GM23338 (cell line): ENCODE data around the gene ZNF80. TPM values are rescaled to one million over a fixed set of nuclear protein-coding genes. Genes with fewer than 3 reads are reported as not detected.
"Not testable (repeated sequence)": the region's sequence is repeated elsewhere in the genome, so short reads cannot be mapped to it uniquely, and the experiment has no call there.

Source experiments
- ATAC-seq: fragments of 200-7000 bp; cut with Tn5 transposase; 3 replicates; pipeline ENCODE4 v1.9.1; 2020
- DNase-seq: peaks from one replicate; pipeline ENCODE4 v3.0.0-alpha.2; 2015; ENCODE audit warnings: low spot score
- H2AFZ ChIP-seq: fragments of 200-600 bp; sonication (generic); 2 replicates; pipeline ENCODE4 v1.8.0; 2016; ENCODE audit warnings: antibody characterized with exemption, mild to moderate bottlenecking, moderate library complexity
- H3F3A ChIP-seq: fragments of 200-600 bp; sonication (generic); replicated peaks from 2 replicates; pipeline ENCODE4 v1.8.0; 2017; ENCODE audit warnings: antibody characterized with exemption, mixed run types, low read depth
- H3K27ac ChIP-seq: fragments of 200-600 bp; sonication (generic); 2 replicates; pipeline ENCODE4 v1.6.1; 2016; ENCODE audit warnings: low read depth
- H3K27me3 ChIP-seq: fragments of 200-600 bp; sonication (generic); 2 replicates; pipeline ENCODE4 v1.8.0; 2016; ENCODE audit warnings: mild to moderate bottlenecking, mixed run types, moderate library complexity; ENCODE audit not compliant: insufficient read depth
- H3K36me3 ChIP-seq: fragments of 200-600 bp; sonication (generic); 2 replicates; pipeline ENCODE4 v1.8.0; 2016; ENCODE audit warnings: mild to moderate bottlenecking; ENCODE audit not compliant: insufficient read depth
- H3K4me1 ChIP-seq: fragments of 200-600 bp; sonication (generic); 2 replicates; pipeline ENCODE4 v1.8.0; 2016; ENCODE audit warnings: mild to moderate bottlenecking, moderate library complexity; ENCODE audit not compliant: insufficient read depth
- H3K4me2 ChIP-seq: fragments of 200-600 bp; sonication (generic); 2 replicates; pipeline ENCODE4 v1.7.1; 2017; ENCODE audit warnings: mixed run types
- H3K4me3 ChIP-seq: fragments of 200-600 bp; sonication (generic); 2 replicates; pipeline ENCODE4 v1.6.1; 2016; ENCODE audit warnings: mixed run types
- H3K79me2 ChIP-seq: fragments of 200-600 bp; sonication (generic); replicated peaks from 2 replicates; pipeline ENCODE4 v1.8.0; 2017; ENCODE audit warnings: mild to moderate bottlenecking; ENCODE audit not compliant: insufficient read depth
- H3K9me2 ChIP-seq: fragments of 200-600 bp; sonication (generic); 2 replicates; pipeline ENCODE4 v1.8.0; 2017; ENCODE audit not compliant: insufficient read depth
- H4K20me1 ChIP-seq: fragments of 200-600 bp; sonication (generic); replicated peaks from 2 replicates; pipeline ENCODE4 v1.8.0; 2017; ENCODE audit warnings: mild to moderate bottlenecking; ENCODE audit not compliant: insufficient read depth
- H3K27ac Mint-ChIP-seq: 2 replicates; pipeline ENCODE4 v1.8.0; 2020; ENCODE audit warnings: inconsistent platforms, mild to moderate bottlenecking, moderate library complexity, mixed read lengths
- H3K27me3 Mint-ChIP-seq: 3 replicates; pipeline ENCODE4 v1.8.0; 2022; ENCODE audit warnings: low read depth, mild to moderate bottlenecking, moderate library complexity, mixed read lengths, inconsistent platforms; ENCODE audit not compliant: insufficient read depth, poor library complexity
- H3K36me3 Mint-ChIP-seq: 3 replicates; pipeline ENCODE4 v1.8.0; 2021; ENCODE audit warnings: low read depth, mild to moderate bottlenecking, inconsistent platforms, moderate library complexity, mixed read lengths
- H3K4me1 Mint-ChIP-seq: 3 replicates; pipeline ENCODE4 v1.8.0; 2020; ENCODE audit warnings: mild to moderate bottlenecking, inconsistent platforms, mixed read lengths
- H3K4me3 Mint-ChIP-seq: 3 replicates; pipeline ENCODE4 v1.8.0; 2021; ENCODE audit warnings: moderate library complexity, mild to moderate bottlenecking, inconsistent platforms, mixed read lengths
- H3K9me3 Mint-ChIP-seq: 3 replicates; pipeline ENCODE4 v1.8.0; 2020; ENCODE audit warnings: moderate library complexity, mild to moderate bottlenecking, inconsistent platforms, mixed read lengths
- CREB1 ChIP-seq: fragments of 250-450 bp; sonication (Bioruptor Pico); IDR thresholded peaks from 2 replicates; pipeline ENCODE4 v1.5.0; 2020; ENCODE audit warnings: low read depth, mild to moderate bottlenecking, moderate library complexity
- ETS1 ChIP-seq: IDR thresholded peaks from 2 replicates; pipeline ENCODE4 v1.6.1; 2016; ENCODE audit warnings: antibody characterized with exemption
- EZH2phosphoT487 ChIP-seq: fragments of 200-600 bp; sonication (generic); IDR thresholded peaks from one replicate; pipeline ENCODE4 v1.8.1; 2018; ENCODE audit warnings: antibody characterized with exemption; ENCODE audit not compliant: unreplicated experiment
- JUNB ChIP-seq: IDR thresholded peaks from one replicate; pipeline ENCODE4 v1.6.1; 2016; ENCODE audit warnings: antibody characterized with exemption; ENCODE audit not compliant: unreplicated experiment
- NANOG ChIP-seq: IDR thresholded peaks from 2 replicates; pipeline ENCODE4 v1.6.1; 2016; ENCODE audit warnings: antibody characterized with exemption, borderline replicate concordance
- POLR2AphosphoS5 ChIP-seq: IDR thresholded peaks from 2 replicates; pipeline ENCODE4 v1.6.1; 2016; ENCODE audit warnings: antibody characterized with exemption, low read depth
- REST ChIP-seq: IDR thresholded peaks from one replicate; pipeline ENCODE4 v1.6.1; 2018; ENCODE audit warnings: antibody characterized with exemption; ENCODE audit not compliant: unreplicated experiment
- STAT1 ChIP-seq: IDR thresholded peaks from one replicate; pipeline ENCODE4 v1.6.1; 2016; ENCODE audit warnings: antibody characterized with exemption; ENCODE audit not compliant: unreplicated experiment
- ZNF114 ChIP-seq: fragments of 250-450 bp; sonication (Bioruptor Pico); IDR thresholded peaks from 2 replicates; pipeline ENCODE4 v1.5.0; 2020; ENCODE audit warnings: mild to moderate bottlenecking, moderate library complexity
- ZNF331 ChIP-seq: fragments of 250-450 bp; sonication (Bioruptor Pico); IDR thresholded peaks from 2 replicates; pipeline ENCODE4 v1.5.0; 2020; ENCODE audit warnings: low read depth, mild to moderate bottlenecking, moderate library complexity
- polyA plus RNA-seq: library from polyadenylated mRNA; unstranded; fragments of >200 nt; fragmentation: Nextera tagmentation; extraction: Ambion mirVana; gene quantifications from 2 replicates; pipeline ENCODE4 v1.2.1, GENCODE V29; 2016
- total RNA-seq: library from RNA; depleted of rRNA; stranded (reverse); fragments of >200 nt; shearing (Covaris generic); gene quantifications from 2 replicates; pipeline ENCODE4 v1.2.3, GENCODE V29; 2014

Gene ZNF80
- total and polyA plus RNA-seq, 2 experiments from 2014 or later, result not detected

- H3K4me1 Mint-ChIP-seq, H4K20me1 ChIP-seq, H3K27me3 ChIP-seq, H3K79me2 ChIP-seq, H3K36me3 ChIP-seq, ATAC-seq, H2AFZ ChIP-seq, DNase-seq, H3K4me1 ChIP-seq, H3K4me3 Mint-ChIP-seq, H3K27me3 Mint-ChIP-seq, H3K27ac ChIP-seq, H3K27ac Mint-ChIP-seq, H3K4me3 ChIP-seq, H3F3A ChIP-seq, H3K4me2 ChIP-seq: not testable (repeated sequence)
- H3K36me3 Mint-ChIP-seq, result peaks cover 27% of the 10 kb centered on the region
- H3K9me2 ChIP-seq, result peaks cover 12% of the 10 kb centered on the region; the same call in 1 of the 2 replicates
- peaks cover 25% of the 10 kb centered on the region for H3K9me3 Mint-ChIP-seq
These were observed 39.5 kb upstream of the ZNF80 start for GRCh38 chr3:114276856-114277255.

GRCh38 chr3:114274929-114275328, 37.6 kb upstream of the ZNF80 start:
- Histone ChIP-seq H2AFZ (no peak overlapping the region), H3K9me2 (peaks cover 12% of the 10 kb centered on the region; the same call in 1 of the 2 replicates), H3K4me1 (no peaks in the 10 kb centered on the region), H3K4me3 (no peak overlapping the region), H3K27me3 (no peaks in the 10 kb centered on the region), H3K79me2 (no peaks in the 10 kb centered on the region), H4K20me1 (no peaks in the 10 kb centered on the region), H3K4me2 (no peak overlapping the region), H3F3A (no peaks in the 10 kb centered on the region), H3K36me3 (no peaks in the 10 kb centered on the region; the same call in none of the 2 replicates), H3K27ac (no peak overlapping the region)
- H3K4me1 Mint-ChIP-seq, result no peaks in the 10 kb centered on the region
- DNase-seq, result no peak
- no peak for ATAC-seq
- H3K27me3 Mint-ChIP-seq, result peaks cover 4% of the 10 kb centered on the region
- H3K36me3 Mint-ChIP-seq, result peaks cover 31% of the 10 kb centered on the region
- TF ChIP-seq CREB1 (CRISPR knock-in tag) (no peak), EZH2phosphoT487 (no peak), JUNB (no peak), NANOG (no peak), ZNF114 (CRISPR knock-in tag) (no peak), ETS1 (no peak), ZNF331 (CRISPR knock-in tag) (no peak), STAT1 (no peak), REST (no peak), POLR2AphosphoS5 (no peak)
- H3K4me3 Mint-ChIP-seq, result no peak overlapping the region
- H3K27ac Mint-ChIP-seq, result no peak overlapping the region
- H3K9me3 Mint-ChIP-seq, result peaks cover 39% of the 10 kb centered on the region
